Measurements from ENCODE around the gene USP54. TPM values are rescaled to one million over a fixed set of nuclear protein-coding genes. Genes with fewer than 3 reads are reported as not detected.

The USP54 gene
- polyA plus RNA-seq, 1 donor from 2014 or later = 12.7 TPM

DNA sequence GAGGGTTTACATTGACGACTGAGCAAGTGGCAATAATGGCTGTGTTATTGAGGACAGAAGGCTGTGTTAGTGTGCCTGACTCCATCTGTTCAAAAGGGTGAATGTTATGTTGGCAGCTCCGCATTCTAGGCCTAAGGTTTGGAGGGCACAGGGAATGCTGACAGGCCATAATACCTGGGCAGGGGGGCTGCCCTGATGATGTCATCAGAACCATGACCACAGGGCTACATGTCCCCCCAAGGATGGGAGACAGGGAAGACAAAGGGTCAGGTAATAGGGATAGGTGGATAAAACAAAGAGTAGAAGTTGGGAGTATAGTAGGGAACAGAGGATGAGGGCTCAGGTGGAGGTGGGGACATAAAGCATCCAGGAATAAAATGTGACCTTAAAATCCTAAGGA, 93.5 kb downstream of the USP54 start:
- no peak for TF ChIP-seq RAD21 (conservative IDR thresholded peaks at IDR 0.05)
- no peak for TF ChIP-seq EZH2 (IDR thresholded peaks at IDR 0.05; ENCODE audit: borderline replicate concordance, insufficient read depth, low read length, poor library complexity, severe bottlenecking)
- H3K4me3 ChIP-seq (ENCODE audit: low read length) = no peak overlapping the region
- H3K27me3 ChIP-seq (ENCODE audit: insufficient read depth, low read depth, low read length) = no peaks in the 10 kb centered on the region
- no peak overlapping the region for H3K4me2 ChIP-seq (ENCODE audit: low read length)
- no peaks in the 10 kb centered on the region for H3K9me2 ChIP-seq (ENCODE audit: insufficient read depth, low read length)
- no peaks in the 10 kb centered on the region for H3K9me3 ChIP-seq (ENCODE audit: low read length)
- no peak overlapping the region for H2AFZ ChIP-seq (ENCODE audit: low read depth, low read length)
- H3K9ac ChIP-seq (ENCODE audit: low read length) = no peak overlapping the region
- peaks cover 10% of the 10 kb centered on the region for H3F3A ChIP-seq (ENCODE audit: insufficient read depth, low read length, poor library complexity, severe bottlenecking)
- no peaks in the 10 kb centered on the region for H4K20me1 ChIP-seq (ENCODE audit: insufficient read depth)
- no peak overlapping the region for H3K27ac ChIP-seq (ENCODE audit: low read length)
- H3K79me2 ChIP-seq (replicated peaks; ENCODE audit: insufficient read depth, low read length) = peaks cover 27% of the 10 kb centered on the region
- no peaks in the 10 kb centered on the region for H3K36me3 ChIP-seq (ENCODE audit: insufficient read depth, low read length)

DNA sequence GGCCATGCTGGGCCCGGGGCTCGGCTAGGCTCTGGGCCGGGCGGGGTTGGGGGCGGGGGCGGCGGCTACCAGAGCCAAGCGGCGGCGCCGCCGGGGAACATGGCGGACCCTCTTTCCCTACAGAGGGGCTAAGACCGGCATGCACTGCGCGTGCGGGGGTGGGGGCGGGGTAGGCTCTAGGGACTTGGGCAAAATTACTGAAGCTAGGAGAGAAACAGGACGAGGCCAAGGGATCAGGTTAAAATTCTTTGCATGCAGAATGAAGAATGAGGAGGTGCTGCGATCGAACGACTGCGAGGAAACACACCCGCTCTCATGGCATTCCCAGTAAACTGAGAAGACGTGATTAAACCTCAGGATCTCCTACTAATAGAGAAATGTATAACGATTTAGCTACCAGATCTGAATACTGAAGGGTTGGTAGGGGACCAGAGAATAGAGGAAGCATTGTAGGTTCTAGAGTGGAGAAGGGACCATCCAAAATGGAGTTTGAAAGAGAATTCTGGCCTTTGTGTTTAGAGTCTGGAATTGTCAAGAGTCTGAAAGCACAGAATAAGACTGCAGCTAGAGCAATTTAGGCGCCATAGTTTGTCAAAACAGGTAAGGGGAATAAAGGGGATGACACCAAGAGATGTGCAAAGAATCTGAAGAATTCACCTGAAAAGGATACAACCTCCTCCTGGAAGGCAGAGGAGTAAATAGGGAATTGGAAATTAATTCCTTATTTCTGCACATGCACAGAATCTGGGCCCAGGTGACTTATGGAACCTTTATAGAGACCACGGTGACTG, 95.1 kb downstream of the USP54 start, which contains the start of gene PPP3CB:
Gene PPP3CB (minus strand): TSS at position 141 of the 791 bp plus-strand sequence. CDS start 135 bp downstream, at position 6.
- Histone ChIP-seq H3K27ac (ENCODE audit: low read length) (peak within 1 kb of the TSS; percentile 94), H3K4me2 (ENCODE audit: low read length) (peak within 1 kb of the TSS; percentile 100), H2AFZ (ENCODE audit: low read depth, low read length) (peak within 1 kb of the TSS; percentile 79), H3K27me3 (ENCODE audit: insufficient read depth, low read depth, low read length) (no peaks in the 10 kb centered on the region), H3F3A (ENCODE audit: insufficient read depth, low read length, poor library complexity, severe bottlenecking) (peaks cover 10% of the 10 kb centered on the region), H4K20me1 (ENCODE audit: insufficient read depth) (no peaks in the 10 kb centered on the region), H3K9ac (ENCODE audit: low read length) (peak within 1 kb of the TSS; percentile 95), H3K9me3 (ENCODE audit: low read length) (no peaks in the 10 kb centered on the region), H3K36me3 (ENCODE audit: insufficient read depth, low read length) (no peaks in the 10 kb centered on the region), H3K9me2 (ENCODE audit: insufficient read depth, low read length) (no peaks in the 10 kb centered on the region), H3K79me2 (replicated peaks; ENCODE audit: insufficient read depth, low read length) (peaks cover 40% of the 10 kb centered on the region), H3K4me3 (ENCODE audit: low read length) (peak within 1 kb of the TSS; percentile 99)
- TF ChIP-seq POLR2AphosphoS5 (IDR thresholded peaks at IDR 0.05) = peak; percentile 86
- TF ChIP-seq EZH2 (IDR thresholded peaks at IDR 0.05; ENCODE audit: borderline replicate concordance, insufficient read depth, low read length, poor library complexity, severe bottlenecking) = no peak
- peak; percentile 80 for TF ChIP-seq TAF1 (IDR thresholded peaks at IDR 0.05; ENCODE audit: low read depth)
- TF ChIP-seq, protein P1, sequence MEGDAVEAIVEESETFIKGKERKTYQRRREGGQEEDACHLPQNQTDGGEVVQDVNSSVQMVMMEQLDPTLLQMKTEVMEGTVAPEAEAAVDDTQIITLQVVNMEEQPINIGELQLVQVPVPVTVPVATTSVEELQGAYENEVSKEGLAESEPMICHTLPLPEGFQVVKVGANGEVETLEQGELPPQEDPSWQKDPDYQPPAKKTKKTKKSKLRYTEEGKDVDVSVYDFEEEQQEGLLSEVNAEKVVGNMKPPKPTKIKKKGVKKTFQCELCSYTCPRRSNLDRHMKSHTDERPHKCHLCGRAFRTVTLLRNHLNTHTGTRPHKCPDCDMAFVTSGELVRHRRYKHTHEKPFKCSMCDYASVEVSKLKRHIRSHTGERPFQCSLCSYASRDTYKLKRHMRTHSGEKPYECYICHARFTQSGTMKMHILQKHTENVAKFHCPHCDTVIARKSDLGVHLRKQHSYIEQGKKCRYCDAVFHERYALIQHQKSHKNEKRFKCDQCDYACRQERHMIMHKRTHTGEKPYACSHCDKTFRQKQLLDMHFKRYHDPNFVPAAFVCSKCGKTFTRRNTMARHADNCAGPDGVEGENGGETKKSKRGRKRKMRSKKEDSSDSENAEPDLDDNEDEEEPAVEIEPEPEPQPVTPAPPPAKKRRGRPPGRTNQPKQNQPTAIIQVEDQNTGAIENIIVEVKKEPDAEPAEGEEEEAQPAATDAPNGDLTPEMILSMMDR (IDR thresholded peaks at IDR 0.05; ENCODE audit: poor library complexity, severe bottlenecking) = no peak
- TF ChIP-seq SMC3 (conservative IDR thresholded peaks at IDR 0.05; ENCODE audit: poor library complexity) = no peak
- no peak for TF ChIP-seq MXI1 (conservative IDR thresholded peaks at IDR 0.05; ENCODE audit: poor library complexity, severe bottlenecking)
- TF ChIP-seq RAD21 (conservative IDR thresholded peaks at IDR 0.05) = no peak
- TF ChIP-seq, protein P2, sequence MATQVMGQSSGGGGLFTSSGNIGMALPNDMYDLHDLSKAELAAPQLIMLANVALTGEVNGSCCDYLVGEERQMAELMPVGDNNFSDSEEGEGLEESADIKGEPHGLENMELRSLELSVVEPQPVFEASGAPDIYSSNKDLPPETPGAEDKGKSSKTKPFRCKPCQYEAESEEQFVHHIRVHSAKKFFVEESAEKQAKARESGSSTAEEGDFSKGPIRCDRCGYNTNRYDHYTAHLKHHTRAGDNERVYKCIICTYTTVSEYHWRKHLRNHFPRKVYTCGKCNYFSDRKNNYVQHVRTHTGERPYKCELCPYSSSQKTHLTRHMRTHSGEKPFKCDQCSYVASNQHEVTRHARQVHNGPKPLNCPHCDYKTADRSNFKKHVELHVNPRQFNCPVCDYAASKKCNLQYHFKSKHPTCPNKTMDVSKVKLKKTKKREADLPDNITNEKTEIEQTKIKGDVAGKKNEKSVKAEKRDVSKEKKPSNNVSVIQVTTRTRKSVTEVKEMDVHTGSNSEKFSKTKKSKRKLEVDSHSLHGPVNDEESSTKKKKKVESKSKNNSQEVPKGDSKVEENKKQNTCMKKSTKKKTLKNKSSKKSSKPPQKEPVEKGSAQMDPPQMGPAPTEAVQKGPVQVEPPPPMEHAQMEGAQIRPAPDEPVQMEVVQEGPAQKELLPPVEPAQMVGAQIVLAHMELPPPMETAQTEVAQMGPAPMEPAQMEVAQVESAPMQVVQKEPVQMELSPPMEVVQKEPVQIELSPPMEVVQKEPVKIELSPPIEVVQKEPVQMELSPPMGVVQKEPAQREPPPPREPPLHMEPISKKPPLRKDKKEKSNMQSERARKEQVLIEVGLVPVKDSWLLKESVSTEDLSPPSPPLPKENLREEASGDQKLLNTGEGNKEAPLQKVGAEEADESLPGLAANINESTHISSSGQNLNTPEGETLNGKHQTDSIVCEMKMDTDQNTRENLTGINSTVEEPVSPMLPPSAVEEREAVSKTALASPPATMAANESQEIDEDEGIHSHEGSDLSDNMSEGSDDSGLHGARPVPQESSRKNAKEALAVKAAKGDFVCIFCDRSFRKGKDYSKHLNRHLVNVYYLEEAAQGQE (IDR thresholded peaks at IDR 0.05; ENCODE audit: borderline replicate concordance) = peak; percentile 49
- TF ChIP-seq EP300 (conservative IDR thresholded peaks at IDR 0.05; ENCODE audit: poor library complexity, severe bottlenecking) = no peak

Data from neural cell (in vitro differentiated cells).